H1 (cell line): ENCODE data around the gene PCDHB15. TPM values are rescaled to one million over a fixed set of nuclear protein-coding genes. Genes with fewer than 3 reads are reported as not detected.
"Not testable (repeated sequence)": the region's sequence is repeated elsewhere in the genome, so short reads cannot be mapped to it uniquely, and the experiment has no call there.

Experiments used
- CTCF ChIA-PET: fragments of 300-600 bp; sonication (Branson Sonifier 250); formaldehyde crosslinking; loops from one replicate; lab custom pipeline; 2021; ENCODE audit not compliant: partially characterized antibody; lab: Charles Lee
- POLR2A ChIA-PET: fragments of 300-600 bp; sonication (Branson Sonifier 250); formaldehyde crosslinking; loops from one replicate; lab custom pipeline; 2021; ENCODE audit warnings: inconsistent platforms; ENCODE audit not compliant: partially characterized antibody; lab: Charles Lee
- DNase-seq, 2 experiments: peaks; one replicate each; pipeline versions ENCODE4 v3.0.0 to v3.0.0-alpha.2; 2010 to 2022; ENCODE audit warnings: low spot score in 2 of 2, low read depth in 1 of 2, mixed read lengths in 1 of 2
- FAIRE-seq: peaks from 2 replicates; lab custom pipeline; 2011; peaks lifted over from hg19 to GRCh38; lab: Jason Lieb, UNC
- H2AFZ ChIP-seq: 2 replicates; pipeline ENCODE4 v1.8.1; 2012; ENCODE audit warnings: low read length, inconsistent platforms
- H2AK5ac ChIP-seq: 2 replicates; pipeline ENCODE4 v1.6.1; 2013; ENCODE audit warnings: low read depth, low read length
- H2BK120ac ChIP-seq: replicated peaks from 2 replicates; pipeline ENCODE3; 2013; ENCODE audit warnings: low read depth, low read length, inconsistent platforms
- H2BK12ac ChIP-seq: 2 replicates; pipeline ENCODE4 v1.6.1; 2013; ENCODE audit warnings: low read depth, low read length
- H2BK15ac ChIP-seq: 2 replicates; pipeline ENCODE4 v1.6.1; 2013; ENCODE audit warnings: low read length
- H2BK20ac ChIP-seq: 2 replicates; pipeline ENCODE4 v1.6.1; 2013; ENCODE audit warnings: low read length
- H2BK5ac ChIP-seq: 2 replicates; pipeline ENCODE4 v1.6.1; 2013; ENCODE audit warnings: low read depth, low read length
- H3K14ac ChIP-seq: 2 replicates; pipeline ENCODE4 v1.6.1; 2013; ENCODE audit warnings: inconsistent platforms; ENCODE audit not compliant: insufficient read length
- H3K18ac ChIP-seq: 2 replicates; pipeline ENCODE4 v1.6.1; 2013; ENCODE audit warnings: low read length; ENCODE audit errors: extremely low read depth
- H3K23ac ChIP-seq: 2 replicates; pipeline ENCODE4 v1.6.1; 2013; ENCODE audit warnings: inconsistent platforms; ENCODE audit not compliant: insufficient read length
- H3K23me2 ChIP-seq: 2 replicates; pipeline ENCODE4 v1.6.1; 2013; ENCODE audit warnings: low read depth, low read length
- H3K27ac ChIP-seq: 2 replicates; pipeline ENCODE4 v1.6.1; 2011; ENCODE audit warnings: low read depth, low read length, inconsistent platforms
- H3K27me3 ChIP-seq, 4 experiments: replicated peaks in 1 of 4; 1 replicate in 1 of 4; 2 replicates in 3 of 4; pipeline versions ENCODE4 v1.6.1 to v1.8.1; 2011 to 2013; ENCODE audit warnings: low read length in 3 of 4, mild to moderate bottlenecking in 3 of 4, inconsistent platforms in 2 of 4, mixed read lengths in 2 of 4, moderate library complexity in 1 of 4; ENCODE audit not compliant: control insufficient read depth in 3 of 4, insufficient read depth in 3 of 4; ENCODE audit errors: extremely low read depth in 1 of 4
- H3K36me3 ChIP-seq, 4 experiments: 2 replicates each; pipeline versions ENCODE4 v1.6.1 to v1.8.1; 2011 to 2013; ENCODE audit warnings: mild to moderate bottlenecking in 4 of 4, low read length in 3 of 4, moderate library complexity in 2 of 4, control low read depth in 1 of 4, inconsistent platforms in 1 of 4; ENCODE audit not compliant: insufficient read depth in 4 of 4, control insufficient read depth in 2 of 4
- H3K4ac ChIP-seq: replicated peaks from 2 replicates; pipeline ENCODE3; 2013; ENCODE audit warnings: low read length, low read depth, mixed read lengths, inconsistent platforms; ENCODE audit not compliant: insufficient read length
- H3K4me1 ChIP-seq, 4 experiments: replicated peaks in 1 of 4; 1 replicate in 1 of 4; 2 replicates in 3 of 4; pipeline versions ENCODE4 v1.6.1 to v1.8.1; 2011 to 2013; ENCODE audit warnings: low read length in 3 of 4, inconsistent platforms in 2 of 4, mixed read lengths in 1 of 4; ENCODE audit not compliant: insufficient read depth in 4 of 4, control insufficient read depth in 3 of 4
- H3K4me2 ChIP-seq, 2 experiments: 2 replicates each; pipeline versions ENCODE4 v1.6.1 to v1.8.1; 2011 to 2013; ENCODE audit warnings: low read depth in 2 of 2, low read length in 2 of 2, control low read depth in 1 of 2, inconsistent platforms in 1 of 2, mild to moderate bottlenecking in 1 of 2; ENCODE audit not compliant: insufficient read depth in 1 of 2
- H3K4me3 ChIP-seq, 4 experiments: fragments of 200-600, 300-600 bp in 1 of 4; sonication (generic), shearing (Covaris generic), sonication (Bioruptor Twin) in 1 of 4; 2 replicates each; pipeline versions ENCODE4 v1.5.1 to v1.8.1; 2011 to 2016; ENCODE audit warnings: low read length in 4 of 4, low read depth in 3 of 4, control low read depth in 2 of 4, inconsistent platforms in 2 of 4, mild to moderate bottlenecking in 2 of 4, mixed read lengths in 1 of 4, moderate library complexity in 1 of 4; ENCODE audit not compliant: insufficient read depth in 2 of 4; ENCODE audit errors: extremely low read depth in 1 of 4
- H3K56ac ChIP-seq: replicated peaks from 2 replicates; pipeline ENCODE3; 2013; ENCODE audit warnings: low read depth, mild to moderate bottlenecking, mixed read lengths, low read length, inconsistent platforms; ENCODE audit not compliant: insufficient read length
- H3K79me1 ChIP-seq: 2 replicates; pipeline ENCODE4 v1.6.1; 2013; ENCODE audit warnings: low read depth, low read length, control low read depth
- H3K79me2 ChIP-seq, 2 experiments: 2 replicates each; pipeline versions ENCODE4 v1.6.1 to v1.8.1; 2012 to 2013; ENCODE audit warnings: low read length in 2 of 2, mild to moderate bottlenecking in 2 of 2, inconsistent platforms in 1 of 2; ENCODE audit not compliant: insufficient read depth in 2 of 2, control insufficient read depth in 1 of 2
- H3K9ac ChIP-seq, 4 experiments: replicated peaks in 1 of 4; 1 replicate in 1 of 4; 2 replicates in 3 of 4; pipeline versions ENCODE4 v1.6.1 to v1.8.1; 2011 to 2013; ENCODE audit warnings: low read depth in 3 of 4, low read length in 3 of 4, control low read depth in 2 of 4, mild to moderate bottlenecking in 2 of 4, moderate library complexity in 2 of 4, inconsistent platforms in 1 of 4; ENCODE audit errors: extremely low read depth in 1 of 4
- H3K9me3 ChIP-seq, 2 experiments: 2 replicates each; pipeline versions ENCODE4 v1.6.1 to v1.8.1; 2012 to 2013; ENCODE audit warnings: mild to moderate bottlenecking in 2 of 2, moderate library complexity in 2 of 2, control low read depth in 1 of 2, inconsistent platforms in 1 of 2, low read depth in 1 of 2, low read length in 1 of 2, mixed read lengths in 1 of 2; ENCODE audit not compliant: insufficient read depth in 2 of 2
- H4K20me1 ChIP-seq, 2 experiments: replicated peaks in 1 of 2; 2 replicates each; pipeline versions ENCODE3 to v1.8.1; 2011 to 2013; ENCODE audit warnings: inconsistent platforms in 2 of 2, low read length in 2 of 2, mild to moderate bottlenecking in 1 of 2; ENCODE audit not compliant: insufficient read depth in 2 of 2, control insufficient read depth in 1 of 2
- H4K5ac ChIP-seq: 2 replicates; pipeline ENCODE4 v1.6.1; 2013; ENCODE audit warnings: low read length, low read depth, mixed read lengths, inconsistent platforms; ENCODE audit not compliant: insufficient read length
- H4K8ac ChIP-seq: 2 replicates; pipeline ENCODE4 v1.8.0; 2013; ENCODE audit warnings: mild to moderate bottlenecking, moderate library complexity, low read length, inconsistent platforms; ENCODE audit not compliant: insufficient read depth; ENCODE audit errors: extremely low read depth
- H4K91ac ChIP-seq: replicated peaks from 2 replicates; pipeline ENCODE3; 2013; ENCODE audit warnings: low read length, mixed read lengths, inconsistent platforms; ENCODE audit not compliant: insufficient read length
- WGBS, 2 experiments: shearing (Covaris generic) in 1 of 2; methylation state at CpG; one replicate each; pipeline versions ENCODE4 v1.1.6 to v1.1.7; 2013 to 2015; ENCODE audit warnings: low lambda C conversion rate in 2 of 2, mixed read lengths in 2 of 2, inconsistent platforms in 1 of 2, low coverage in 1 of 2, missing lambda C conversion rate in 1 of 2; ENCODE audit not compliant: insufficient replicate concordance in 2 of 2, insufficient coverage in 1 of 2, insufficient read length in 1 of 2; ENCODE audit errors: extremely low coverage in 1 of 2, missing lambda C conversion rate in 1 of 2; 5-methylcytosine and 5-hydroxymethylcytosine counted together
- polyA plus RNA-seq, 7 experiments: library from polyadenylated mRNA; depleted of rRNA in 3 of 7; stranded (reverse) in 5 of 7; unstranded in 2 of 7; fragments of >200 nt in 5 of 7; fragments of 200-250 nt in 2 of 7; gene quantifications; 1 replicate in 5 of 7; 2 replicates in 1 of 7; 4 replicates in 1 of 7; pipeline versions ENCODE4 v1.2.1 to v1.2.3, GENCODE V29; 2011 to 2013; ENCODE audit warnings: missing spikeins in 2 of 7, mixed read lengths in 2 of 7
- total RNA-seq: library from RNA; stranded (reverse); fragmentation: NEBNext Ultra II Directional; extraction: Animal tissue kit (Norgen Biotek cat#: 25700); gene quantifications from 2 replicates; pipeline ENCODE4 v1.2.1, GENCODE V29; 2021

Gene PCDHB15
- total and polyA plus RNA-seq, 2 of the 8 experiments (the other 6 are each of a cell fraction or from before 2014, with no cell fraction given): 2.8 to 4.0 TPM

GRCh38 chr5:141201126-141201525, 44.1 kb upstream of the PCDHB15 start:
- CTCF ChIA-PET: interaction anchor here (1.6 to 2.3 kb wide), 2 partner anchors 19 to 22 kb away, joined by 8 to 12 read pairs; partner anchors contain the start of genes PCDHB14 and PCDHB16
- H3K4me1 ChIP-seq, H3K9me3 ChIP-seq, H3K79me1 ChIP-seq, H2AFZ ChIP-seq, POLR2A ChIA-PET, H2BK12ac ChIP-seq, FAIRE-seq, H3K23me2 ChIP-seq, H3K27me3 ChIP-seq, H3K4me3 ChIP-seq, H3K18ac ChIP-seq, H2BK5ac ChIP-seq, H3K9ac ChIP-seq, H3K4ac ChIP-seq, H3K4me2 ChIP-seq, H3K27ac ChIP-seq, DNase-seq, H2BK120ac ChIP-seq, H4K8ac ChIP-seq, H3K79me2 ChIP-seq, H2BK20ac ChIP-seq, H3K36me3 ChIP-seq, H2BK15ac ChIP-seq, H4K5ac ChIP-seq, H3K56ac ChIP-seq, H3K14ac ChIP-seq, H2AK5ac ChIP-seq, H4K20me1 ChIP-seq, H3K23ac ChIP-seq, H4K91ac ChIP-seq: not testable (repeated sequence)
- 95% methylated on average over 8 of the region's 38 CpGs; no CpG with 5 or more reads in 1 of the 2 experiments for WGBS, 2 experiments

DNA sequence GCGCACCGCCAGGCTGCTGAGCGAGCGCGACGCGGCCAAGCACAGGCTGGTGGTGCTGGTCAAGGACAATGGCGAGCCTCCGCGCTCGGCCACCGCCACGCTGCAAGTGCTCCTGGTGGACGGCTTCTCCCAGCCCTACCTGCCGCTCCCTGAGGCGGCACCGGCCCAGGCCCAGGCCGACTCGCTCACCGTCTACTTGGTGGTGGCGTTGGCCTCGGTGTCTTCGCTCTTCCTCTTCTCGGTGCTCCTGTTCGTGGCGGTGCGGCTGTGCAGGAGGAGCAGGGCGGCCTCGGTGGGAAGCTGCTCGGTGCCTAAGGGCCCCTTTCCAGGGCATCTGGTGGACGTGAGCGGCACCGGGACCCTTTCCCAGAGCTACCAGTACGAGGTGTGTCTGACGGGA, 43.5 kb upstream of the PCDHB15 start:
- not testable (repeated sequence) for H3K18ac ChIP-seq, H2BK15ac ChIP-seq, H2BK12ac ChIP-seq, H4K8ac ChIP-seq, H3K4me3 ChIP-seq, H3K23ac ChIP-seq, H3K27me3 ChIP-seq, H3K4me1 ChIP-seq, H3K36me3 ChIP-seq, H2BK120ac ChIP-seq, H4K5ac ChIP-seq, H3K4me2 ChIP-seq, H2AK5ac ChIP-seq, H3K9ac ChIP-seq, DNase-seq, H2AFZ ChIP-seq, H3K4ac ChIP-seq, H3K23me2 ChIP-seq, H3K79me2 ChIP-seq, FAIRE-seq, H2BK20ac ChIP-seq, H2BK5ac ChIP-seq, H3K56ac ChIP-seq, H3K27ac ChIP-seq, H4K91ac ChIP-seq, H3K14ac ChIP-seq, H3K9me3 ChIP-seq, H3K79me1 ChIP-seq, H4K20me1 ChIP-seq
- ChIA-PET POLR2A (interaction anchor here (0.6 kb wide), 1 partner anchor 279 kb away, joined by 3 read pairs; no protein-coding TSS in a partner anchor), CTCF (interaction anchor here (0.6 to 2.3 kb wide), 13 partner anchors 9 to 654 kb away, joined by 3 to 12 read pairs (median 4); partner anchors contain the start of genes PCDHB10, PCDHB14, PCDHB16 and PCDHB4)
- WGBS, 2 experiments: 91% methylated on average over 11 of the region's 35 CpGs; no CpG with 5 or more reads in 1 of the 2 experiments
